NCI-H187 (cell line): ENCODE results near the gene C1orf116.
"Not testable (repeated sequence)": the region's sequence is repeated elsewhere in the genome, so short reads cannot be mapped to it uniquely, and the experiment has no call there.

Source experiments
- DNase-seq, 2 experiments: peaks; one replicate each; lab custom pipeline; 2025; lab: John Stamatoyannopoulos, UW

Gene C1orf116

DNA sequence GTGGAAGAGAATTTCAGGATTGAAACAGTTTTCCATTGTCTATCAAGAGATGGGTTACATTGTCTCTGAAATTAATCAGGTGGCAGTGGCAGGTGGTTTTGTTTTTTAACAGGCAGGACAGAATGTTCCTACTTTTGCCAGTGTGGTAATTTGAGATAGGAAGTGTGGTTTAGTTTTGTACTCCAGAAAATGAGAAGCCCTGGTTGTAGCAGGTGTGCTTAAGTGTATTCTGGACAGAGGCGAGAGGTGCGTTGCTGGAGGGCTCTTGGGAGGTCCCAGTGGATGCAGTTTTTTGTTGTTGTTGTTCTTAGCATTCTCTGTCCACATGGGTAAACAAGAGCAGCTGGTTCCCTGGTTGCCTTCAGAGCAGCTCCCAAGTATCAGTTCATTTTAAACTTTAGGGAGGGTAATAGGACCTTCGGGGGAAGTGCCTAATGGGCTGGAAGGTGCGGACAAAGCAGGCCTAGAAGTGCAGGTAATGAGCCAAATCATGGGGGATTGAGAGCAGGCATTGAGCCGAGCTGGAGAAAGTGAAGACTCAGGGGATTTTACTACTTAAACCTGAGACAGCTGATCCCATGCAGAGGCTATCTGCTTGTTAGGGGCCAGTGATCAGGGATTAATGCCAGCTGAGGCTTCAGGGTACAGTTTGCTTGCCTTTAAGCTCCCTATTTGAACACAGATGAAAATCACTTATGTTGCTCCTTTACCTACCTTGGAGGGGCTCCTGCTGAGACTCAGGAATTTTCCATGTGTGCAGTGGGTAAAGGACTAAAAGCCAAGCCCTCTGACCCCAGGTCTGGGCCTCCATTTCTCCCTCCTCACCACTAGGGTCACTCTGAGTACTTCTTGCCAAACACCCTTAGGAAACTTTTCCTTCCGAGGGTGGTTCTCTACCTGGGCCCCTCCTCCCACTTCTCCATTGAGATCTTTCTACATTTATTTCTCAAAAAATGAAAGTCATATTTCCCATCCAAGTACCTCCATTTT is 26.6 kb upstream of the C1orf116 start:
- DNase-seq = peak; percentile 91 to 94

DNA sequence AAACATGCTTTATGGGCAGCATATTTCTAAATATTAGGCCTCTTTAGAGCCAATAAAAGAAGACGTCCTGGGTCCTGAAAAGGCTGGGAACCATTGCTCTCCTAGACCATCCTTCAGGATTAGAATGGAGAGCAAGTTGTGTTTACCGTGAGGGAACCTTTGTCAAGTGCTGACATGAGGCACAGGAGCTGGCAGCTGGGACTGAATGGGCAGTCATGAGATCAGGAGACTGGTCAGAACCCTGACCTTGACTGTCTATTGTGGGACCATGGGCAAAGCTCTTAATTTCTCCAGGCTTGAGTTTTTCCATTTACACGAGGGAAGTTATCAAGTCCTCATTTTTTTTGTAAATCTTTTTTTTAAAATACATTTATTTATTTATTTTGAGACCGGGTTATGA is 25.7 kb upstream of the C1orf116 start:
- no peak for DNase-seq

DNA sequence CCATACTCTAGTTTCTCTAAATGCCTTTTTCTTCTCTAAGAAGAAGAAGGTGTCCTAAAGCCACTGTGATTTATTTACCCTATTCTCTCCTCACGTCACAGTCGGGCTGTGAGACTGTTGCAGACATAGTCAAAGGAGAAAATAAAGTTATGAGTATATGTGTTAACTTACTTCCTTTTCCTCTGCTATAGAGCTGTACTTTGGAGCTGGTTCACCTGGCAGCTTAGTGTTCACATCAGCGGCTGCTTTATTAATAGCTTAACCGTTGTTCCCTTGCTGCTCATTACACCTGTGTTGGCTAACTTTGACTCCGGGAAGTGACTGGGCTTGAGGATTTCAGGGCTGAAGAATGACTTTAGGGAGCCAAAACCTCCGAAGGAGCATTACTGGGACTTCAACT is 24.1 kb upstream of the C1orf116 start:
- DNase-seq = no peak

DNA sequence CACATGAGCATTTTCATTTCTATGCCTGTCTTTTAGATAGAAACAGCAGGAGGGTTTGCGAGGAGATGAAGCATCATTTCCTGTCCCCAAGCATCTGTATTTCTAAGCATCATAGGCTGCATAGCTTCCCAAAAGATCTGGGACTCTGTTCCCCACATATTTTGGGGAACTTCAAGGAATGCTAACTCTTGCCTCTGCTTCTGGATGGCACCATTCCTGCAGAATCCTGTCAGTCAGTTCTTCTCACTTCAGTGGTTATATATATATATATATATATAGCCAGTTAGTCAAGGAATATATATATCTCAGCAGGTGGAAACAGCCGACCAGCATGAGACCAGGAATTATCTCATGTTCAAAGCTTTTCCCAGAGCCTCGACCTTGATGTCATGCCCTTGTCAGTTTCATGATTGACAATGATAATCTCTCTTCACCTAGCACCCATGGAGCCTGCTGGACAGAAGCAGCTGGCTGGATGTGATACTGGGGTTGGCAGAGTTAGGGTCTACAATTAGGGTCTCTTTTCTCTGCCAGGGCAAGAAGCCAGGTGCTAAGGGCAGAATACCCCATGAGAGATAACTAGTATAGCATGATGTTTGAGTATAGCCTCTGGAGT is 22.9 kb upstream of the C1orf116 start:
- no peak for DNase-seq

DNA sequence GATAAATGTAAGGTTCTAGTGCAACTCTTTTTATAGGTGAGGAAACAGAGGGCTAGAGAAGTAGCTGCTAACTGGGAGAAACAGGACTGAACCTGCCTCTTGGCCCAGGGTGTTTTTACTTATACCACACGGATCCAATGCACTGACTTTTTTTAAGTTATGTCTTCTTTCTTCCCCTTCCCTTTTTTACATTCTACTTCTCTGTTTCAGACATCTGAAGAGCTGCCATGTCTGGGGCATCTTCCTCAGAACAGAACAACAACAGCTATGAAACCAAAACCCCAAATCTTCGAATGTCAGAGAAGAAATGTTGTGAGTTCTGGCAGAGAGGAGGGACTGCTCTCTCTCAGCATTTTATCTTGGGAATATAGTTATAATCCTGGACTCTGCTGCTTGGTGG is 21.9 kb upstream of the C1orf116 start:
- DNase-seq = no peak

DNA sequence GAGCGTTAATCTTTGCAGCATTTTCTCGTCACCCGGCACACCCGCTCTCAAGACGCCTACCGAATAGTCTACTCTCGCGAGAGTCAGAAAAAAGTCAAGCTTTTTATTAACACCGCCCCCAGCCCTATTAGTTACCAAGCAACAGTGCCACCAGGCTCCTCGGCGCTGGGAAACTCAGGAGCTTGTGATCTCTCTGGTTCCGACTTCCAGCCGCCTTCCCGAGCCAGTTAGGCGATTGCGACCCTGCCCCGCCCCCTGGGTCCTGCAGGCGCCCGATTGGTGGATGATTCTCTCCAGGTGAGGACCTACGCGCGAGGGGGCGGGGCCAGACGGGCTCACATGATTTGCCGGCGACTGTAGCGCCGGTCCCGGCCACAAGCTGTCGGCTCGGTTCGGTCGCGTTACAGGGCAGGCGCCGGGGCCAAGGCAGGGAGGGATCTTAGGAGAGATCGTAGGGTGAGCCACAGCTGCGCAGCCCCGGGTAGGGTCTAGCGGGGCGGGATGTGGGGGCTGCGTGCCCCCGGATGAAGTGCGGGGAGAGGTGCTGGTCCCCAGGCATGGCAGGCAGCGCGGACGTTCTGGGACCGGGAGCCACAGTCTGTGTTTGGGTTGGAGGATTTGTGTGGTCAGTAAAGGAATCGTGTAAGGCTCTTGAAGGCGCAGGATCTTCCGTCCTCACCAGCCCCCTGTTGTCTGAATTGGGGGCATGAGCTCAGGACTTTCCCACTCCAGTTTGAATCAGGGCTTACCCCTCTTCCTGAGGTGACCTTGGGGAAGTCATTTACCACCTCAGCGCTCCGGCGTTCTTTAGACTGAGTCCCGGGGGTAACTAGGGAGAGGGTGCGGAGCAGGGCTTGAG is 20.6 kb upstream of the C1orf116 start, which contains the start of gene PFKFB2:
PFKFB2 (plus strand) TSS at position 365 of the 859 bp plus-strand sequence. CDS start 1,443 bp downstream, outside the sequence.
- DNase-seq = peak; percentile 99 to 100

DNA sequence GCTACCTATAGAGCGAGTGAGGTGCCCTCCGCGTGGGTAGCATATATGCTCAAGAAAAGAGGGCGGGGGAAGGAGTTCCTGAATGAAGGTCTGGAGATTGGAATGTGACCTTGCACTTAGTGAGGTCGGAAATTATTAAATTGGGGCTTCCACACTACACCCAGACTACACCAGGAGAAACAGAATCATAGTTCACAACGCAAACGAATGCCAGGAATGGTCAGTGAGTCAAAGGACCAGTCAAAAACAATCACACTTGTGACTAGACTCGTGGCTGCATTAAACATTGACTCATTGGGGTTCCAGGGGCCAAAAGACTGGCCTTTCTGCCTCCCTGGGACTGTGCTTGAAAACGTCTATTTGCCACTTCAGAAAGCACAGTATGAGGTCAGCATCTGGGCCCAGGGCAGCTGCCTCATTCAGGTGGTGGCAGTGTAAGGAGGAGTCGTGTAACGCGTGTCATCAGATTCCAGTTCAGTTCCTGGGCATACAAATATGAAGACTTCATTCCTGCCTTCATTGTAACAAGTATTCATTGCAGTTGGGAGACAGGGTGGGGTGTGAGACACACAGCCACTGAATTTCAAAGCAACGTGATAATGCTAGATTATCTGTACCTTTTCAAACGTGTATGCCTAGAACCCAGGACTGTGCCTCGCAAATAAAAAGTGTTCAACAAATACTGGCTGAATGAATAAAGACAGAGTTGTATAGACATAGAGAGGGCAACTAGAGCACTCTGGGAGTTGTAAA is 18.8 kb upstream of the C1orf116 start, which contains the start of gene YOD1:
YOD1 (minus strand) TSS at position 18 of the 753 bp plus-strand sequence. CDS start 178 bp downstream, outside the sequence.
- peak in 1 of 2 experiments; percentile 26 for DNase-seq

DNA sequence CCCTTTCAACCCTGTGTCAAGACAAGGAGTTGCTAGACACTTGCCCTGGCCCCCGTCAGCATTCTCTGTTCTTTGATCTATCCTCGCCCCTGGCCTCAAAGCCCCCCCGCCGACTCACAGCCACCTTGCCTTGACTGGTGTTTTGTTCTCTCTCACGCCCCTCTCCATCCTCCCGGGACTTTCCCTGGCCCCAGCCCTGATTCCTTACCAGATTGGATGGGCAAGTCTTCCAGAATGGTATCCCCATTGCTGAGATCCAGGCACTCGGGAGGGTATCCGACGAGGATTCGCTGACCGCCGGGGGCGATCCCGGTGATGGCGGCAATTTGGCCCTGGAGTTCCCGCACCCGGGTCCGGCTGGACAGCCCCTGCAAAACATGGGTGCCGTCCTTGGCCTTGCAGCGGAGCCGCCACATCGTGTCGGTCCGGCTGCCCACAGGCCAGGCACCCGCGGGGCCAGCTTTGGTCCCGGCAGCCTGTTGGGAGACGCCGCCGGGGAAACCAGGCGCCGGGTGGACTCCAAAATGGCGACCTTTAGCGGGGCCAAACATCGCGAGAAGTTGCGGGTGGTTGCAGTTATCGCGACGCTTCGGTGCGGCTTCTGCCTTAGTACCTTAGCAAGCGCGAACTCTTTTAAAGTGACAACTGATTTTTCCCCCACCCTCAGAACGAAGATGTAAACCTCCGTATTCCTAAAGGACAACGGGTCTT is 18.1 kb upstream of the C1orf116 start:
- DNase-seq = peak; percentile 95 to 97

DNA sequence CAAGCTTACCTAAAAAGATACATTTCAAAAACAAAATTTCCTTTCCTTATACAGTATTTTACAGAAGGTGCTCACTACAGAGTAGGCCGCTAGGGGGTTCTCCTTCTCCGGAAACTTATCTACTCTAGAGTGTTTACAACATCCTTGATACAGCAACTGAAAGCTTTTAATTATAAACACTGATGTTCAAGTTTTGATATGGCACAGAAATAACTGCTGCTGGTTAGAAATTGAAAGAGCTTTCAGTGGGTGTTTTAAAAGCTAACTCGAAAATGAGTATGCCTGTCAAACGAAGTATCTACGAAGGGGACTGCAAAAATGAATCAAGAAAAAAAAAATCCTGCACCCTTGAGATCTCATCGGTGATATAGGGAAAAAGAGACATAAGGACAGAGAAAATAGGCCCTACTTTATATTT is 17.4 kb upstream of the C1orf116 start:
- DNase-seq = peak; percentile 40 to 46

DNA sequence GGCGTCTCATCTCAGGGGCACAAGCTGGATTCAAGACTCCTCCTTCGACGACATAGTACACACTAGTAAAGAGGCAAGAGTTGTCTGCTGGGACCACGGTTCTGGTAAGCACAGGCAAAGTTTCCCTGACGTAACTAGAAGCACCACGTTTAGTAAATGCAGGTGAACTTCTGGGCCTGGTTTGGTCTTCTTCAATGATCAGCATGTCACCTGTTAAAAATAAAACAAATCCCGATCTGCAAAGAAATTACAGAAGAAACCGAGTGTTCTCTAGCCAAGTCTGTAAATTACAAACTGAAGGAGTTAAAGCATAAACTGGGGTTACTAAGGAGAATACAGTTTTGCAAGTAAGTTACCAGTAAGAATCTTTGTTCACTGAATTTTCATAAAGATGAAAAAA is 17.0 kb upstream of the C1orf116 start:
- DNase-seq = no peak

DNA sequence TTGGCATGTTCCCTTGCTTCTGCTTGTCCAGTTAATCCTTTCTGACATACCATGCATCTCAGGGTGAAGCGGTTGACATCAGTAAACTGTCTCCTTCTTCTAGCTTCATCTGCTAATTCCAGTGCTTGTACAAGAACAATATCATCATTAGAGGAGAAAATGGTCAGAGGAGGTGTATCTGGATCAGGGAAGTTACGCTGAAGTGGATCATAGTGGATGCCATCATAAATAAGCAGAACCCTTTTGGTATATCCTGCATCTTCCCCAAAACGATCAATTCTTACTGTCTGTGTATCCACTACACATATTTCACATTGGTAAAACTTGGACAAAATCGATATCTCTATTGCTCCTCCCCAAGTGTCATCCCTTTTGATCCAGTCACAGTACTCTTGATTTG is 16.5 kb upstream of the C1orf116 start:
- no peak for DNase-seq

DNA sequence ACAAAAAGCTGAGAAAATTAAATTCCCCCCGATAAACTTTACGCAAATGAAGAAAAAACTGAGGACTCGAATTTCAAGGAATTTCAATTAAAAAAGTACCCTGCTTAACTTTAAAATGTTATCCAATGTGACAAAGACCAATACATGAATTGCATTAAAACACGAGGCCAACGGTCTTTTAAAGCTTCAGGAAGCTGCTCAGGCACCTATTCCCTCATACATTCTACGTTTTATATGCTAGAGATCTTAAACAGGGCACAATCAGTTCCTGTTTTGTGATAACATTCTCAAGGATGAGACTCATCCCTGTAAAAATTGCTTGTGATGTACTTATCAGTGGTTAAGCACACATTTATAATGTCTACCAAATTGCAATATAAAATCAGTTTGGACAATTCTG is 15.5 kb upstream of the C1orf116 start:
- DNase-seq = no peak

DNA sequence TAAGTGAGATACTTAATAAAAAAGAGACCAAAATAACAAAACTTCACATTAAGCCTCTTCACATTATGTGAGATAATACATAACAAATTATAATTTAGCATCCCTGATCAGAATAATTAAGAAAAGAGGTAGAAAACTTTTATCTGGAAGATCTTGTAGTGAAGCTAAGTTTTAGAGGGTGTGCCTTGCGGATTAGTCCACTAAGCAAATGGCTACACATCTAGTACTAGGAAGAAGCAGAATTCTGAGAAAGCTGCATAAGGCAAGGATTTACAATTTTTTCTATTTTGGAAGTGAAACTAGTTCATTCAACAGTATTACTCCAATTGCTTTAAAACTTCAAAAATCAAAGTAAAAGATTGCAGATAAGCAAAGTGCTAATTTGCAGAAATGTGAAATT is 14.9 kb upstream of the C1orf116 start:
- no peak for DNase-seq

DNA sequence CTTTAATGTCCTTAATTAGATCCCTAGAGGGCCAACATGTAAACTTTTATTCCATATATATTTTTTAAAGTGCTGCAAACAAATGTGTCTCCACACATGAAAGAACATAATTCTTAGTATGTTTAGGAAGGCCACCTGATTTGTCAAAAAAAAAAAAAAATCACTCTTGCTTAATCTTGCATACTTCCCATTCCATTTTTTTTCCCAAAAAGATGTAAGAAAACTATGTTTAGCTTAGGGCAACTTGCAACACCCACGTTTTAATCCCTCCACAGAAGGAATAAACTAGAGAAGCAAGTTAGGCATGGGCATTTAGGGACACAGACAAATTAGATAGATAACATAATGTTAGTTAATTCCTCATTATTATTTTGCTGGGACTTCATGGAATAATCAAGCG is 12.9 kb upstream of the C1orf116 start:
- DNase-seq = no peak

DNA sequence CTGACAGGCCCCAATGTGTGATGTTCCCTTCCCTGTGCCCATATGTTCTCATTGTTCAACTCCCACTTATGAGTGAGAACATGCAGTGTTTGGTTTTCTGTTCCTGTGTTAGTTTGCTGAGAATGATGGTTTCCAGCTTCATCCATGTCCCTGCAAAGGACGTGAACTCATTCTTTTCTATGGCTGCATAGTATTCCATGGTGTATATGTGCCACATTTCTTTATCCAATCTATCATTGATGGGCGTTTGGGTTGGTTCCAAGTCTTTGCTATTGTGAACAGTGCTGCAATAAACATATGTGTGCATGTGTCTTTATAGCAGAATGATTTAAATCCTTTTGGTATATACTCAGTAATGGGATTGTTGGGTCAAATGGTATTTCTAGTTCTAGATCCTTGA is 8.8 kb upstream of the C1orf116 start:
- DNase-seq = not testable (repeated sequence)

DNA sequence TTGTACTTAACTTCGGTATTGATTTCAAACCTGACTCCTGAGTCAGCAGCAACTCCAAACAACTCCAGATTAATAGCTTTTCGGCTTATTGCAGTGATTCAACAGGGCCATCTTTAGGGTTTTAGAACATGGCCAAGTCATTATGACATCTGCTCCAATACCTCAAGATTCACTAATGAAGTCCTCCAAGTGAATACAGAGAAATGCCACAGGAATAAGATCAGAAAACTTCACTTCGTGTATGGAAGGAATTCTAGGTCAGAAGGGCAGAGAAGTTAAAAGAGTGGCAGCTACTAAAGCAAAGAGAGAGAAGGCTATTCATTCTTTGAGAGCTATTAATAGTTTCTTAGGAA is 7.6 kb upstream of the C1orf116 start:
- no peak for DNase-seq

DNA sequence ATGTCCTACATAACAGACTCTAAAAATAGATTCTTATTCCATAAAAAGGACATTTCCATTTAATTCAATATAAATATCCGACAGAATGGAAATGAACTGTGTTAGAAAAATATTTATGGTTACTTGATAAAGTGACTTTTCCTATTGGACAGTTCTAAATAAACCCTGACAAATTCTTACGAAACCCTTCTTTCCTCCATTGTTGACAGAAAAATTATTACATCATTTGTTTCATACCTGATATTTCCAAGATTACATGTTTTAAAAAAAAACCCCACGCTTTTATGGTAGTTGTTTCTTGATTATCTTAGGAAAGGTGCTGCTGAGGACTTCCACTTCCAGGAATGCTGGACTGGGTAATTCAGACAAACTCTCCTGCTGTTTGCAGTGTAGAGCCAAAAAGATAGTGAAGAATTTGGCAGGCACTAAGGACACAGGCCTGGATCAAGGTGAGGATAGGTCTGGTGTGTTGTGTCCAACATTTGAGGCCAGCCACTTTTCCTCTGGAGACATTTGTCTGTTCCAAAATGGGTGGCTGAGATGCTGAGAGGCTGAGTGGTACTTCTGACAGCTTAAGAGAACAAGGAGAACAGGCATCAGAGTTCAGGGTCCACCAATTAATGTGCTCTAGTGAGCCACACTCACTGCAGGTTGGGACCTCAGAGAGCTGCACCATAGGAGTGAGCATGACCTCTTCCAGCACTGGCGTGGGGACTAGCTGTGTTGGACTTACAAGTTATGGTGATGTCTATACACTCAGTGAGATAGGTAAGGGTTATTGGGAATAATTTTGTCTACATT is 7.0 kb upstream of the C1orf116 start:
- no peak for DNase-seq

DNA sequence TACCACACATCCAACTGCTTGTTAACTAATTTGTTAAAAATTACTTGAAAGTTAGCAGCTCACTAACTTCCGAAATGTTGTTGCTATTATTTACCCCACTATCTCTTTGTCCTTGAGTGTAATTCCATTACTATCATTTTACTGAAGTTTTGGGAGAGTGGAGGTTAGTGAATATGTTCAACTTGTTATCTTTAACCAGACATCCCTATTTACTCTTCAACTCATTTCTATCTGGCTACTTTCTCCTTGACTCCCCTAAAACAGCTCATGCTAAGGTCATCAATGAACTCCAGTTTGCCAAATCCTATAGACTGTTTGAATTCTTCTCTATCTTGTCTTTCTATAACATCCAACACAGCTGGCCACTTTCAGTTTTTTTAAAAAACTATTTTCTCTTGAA is 4.3 kb upstream of the C1orf116 start:
- no peak for DNase-seq

DNA sequence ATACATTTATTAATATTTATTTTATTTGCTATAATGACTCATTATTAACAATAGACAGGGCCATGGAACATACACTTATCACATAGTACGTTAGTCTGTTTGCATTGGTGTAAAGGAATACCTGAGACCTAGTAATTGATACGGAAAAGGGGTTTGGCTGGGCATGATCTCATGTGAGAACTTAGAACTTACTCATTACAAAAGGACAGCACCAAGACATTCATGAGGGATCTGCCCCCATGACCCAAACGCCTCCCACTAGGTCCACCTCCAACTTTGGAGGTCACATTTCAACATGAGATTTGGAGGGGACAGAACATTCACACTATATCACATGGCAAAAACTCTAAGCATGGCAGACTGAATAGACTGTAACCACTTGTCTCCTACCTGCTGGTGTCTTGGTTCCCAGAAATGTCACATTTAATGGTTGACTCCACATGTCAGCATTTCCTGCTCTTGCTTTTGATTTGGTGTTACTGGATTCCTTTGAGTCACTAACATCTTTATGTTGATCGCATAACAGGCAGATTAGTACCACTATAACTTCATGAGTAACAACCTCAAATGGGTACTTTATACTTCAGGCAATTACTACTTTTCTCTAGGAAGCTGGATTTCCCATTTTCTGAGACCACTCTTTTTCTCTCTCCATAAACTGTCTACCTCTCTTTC is 3.5 kb upstream of the C1orf116 start:
- DNase-seq = no peak
